ENCODE measurements around the gene FBLN5.

DNA sequence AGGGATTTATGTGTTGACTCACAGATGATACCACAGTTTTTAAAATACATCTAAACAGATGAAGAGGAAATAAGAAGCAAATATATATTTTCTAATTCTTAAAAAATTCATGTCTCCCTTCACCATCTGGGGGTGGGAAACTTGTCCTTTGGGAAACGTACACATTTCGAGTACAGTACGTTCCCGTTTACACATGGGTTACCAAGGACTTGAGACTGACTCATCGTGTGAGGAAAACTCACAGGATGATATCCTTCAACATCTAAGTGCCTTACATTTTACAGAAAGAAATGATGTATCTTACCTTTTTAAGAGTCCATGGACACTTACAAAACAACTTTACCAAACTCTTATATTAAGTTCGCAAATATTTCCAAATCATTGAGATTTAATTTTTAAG, 16.0 kb upstream of the FBLN5 start:
- TF ChIP-seq, protein P1, sequence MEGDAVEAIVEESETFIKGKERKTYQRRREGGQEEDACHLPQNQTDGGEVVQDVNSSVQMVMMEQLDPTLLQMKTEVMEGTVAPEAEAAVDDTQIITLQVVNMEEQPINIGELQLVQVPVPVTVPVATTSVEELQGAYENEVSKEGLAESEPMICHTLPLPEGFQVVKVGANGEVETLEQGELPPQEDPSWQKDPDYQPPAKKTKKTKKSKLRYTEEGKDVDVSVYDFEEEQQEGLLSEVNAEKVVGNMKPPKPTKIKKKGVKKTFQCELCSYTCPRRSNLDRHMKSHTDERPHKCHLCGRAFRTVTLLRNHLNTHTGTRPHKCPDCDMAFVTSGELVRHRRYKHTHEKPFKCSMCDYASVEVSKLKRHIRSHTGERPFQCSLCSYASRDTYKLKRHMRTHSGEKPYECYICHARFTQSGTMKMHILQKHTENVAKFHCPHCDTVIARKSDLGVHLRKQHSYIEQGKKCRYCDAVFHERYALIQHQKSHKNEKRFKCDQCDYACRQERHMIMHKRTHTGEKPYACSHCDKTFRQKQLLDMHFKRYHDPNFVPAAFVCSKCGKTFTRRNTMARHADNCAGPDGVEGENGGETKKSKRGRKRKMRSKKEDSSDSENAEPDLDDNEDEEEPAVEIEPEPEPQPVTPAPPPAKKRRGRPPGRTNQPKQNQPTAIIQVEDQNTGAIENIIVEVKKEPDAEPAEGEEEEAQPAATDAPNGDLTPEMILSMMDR (conservative IDR thresholded peaks at IDR 0.05): no peak
- no peak for TF ChIP-seq EZH2 (IDR thresholded peaks at IDR 0.05; ENCODE audit: low read depth)

All from PC-9 (cell line).